Lower leg skin (tissue), 3 donors: ENCODE results near the gene STXBP2.

ENCODE experiments used
- CTCF ChIP-seq, 3 donors: fragments of 450-650 bp; IDR thresholded peaks; one replicate each; pipeline ENCODE4 v1.5.1; 2016; ENCODE audit warnings: antibody characterized with exemption in 3 of 3, mild to moderate bottlenecking in 3 of 3, moderate library complexity in 2 of 3
- POLR2A ChIP-seq, 2 donors: fragments of 450-650 bp; IDR thresholded peaks; one replicate each; pipeline ENCODE4 v1.6.1; 2016 to 2017; ENCODE audit warnings: antibody characterized with exemption in 2 of 2, mild to moderate bottlenecking in 1 of 2, moderate library complexity in 1 of 2

GRCh38 chr19:7637374-7638256 is 705 bp downstream of the STXBP2 start:
- TF ChIP-seq POLR2A (IDR thresholded peaks at IDR 0.05) (no peak), CTCF (IDR thresholded peaks at IDR 0.05) (no peak)
